Frontal cortex (tissue), 4 donors: ENCODE data around the gene TTC23L. TPM values are rescaled to one million over a fixed set of nuclear protein-coding genes. Genes with fewer than 3 reads are reported as not detected.
"Not testable (repeated sequence)": the region's sequence is repeated elsewhere in the genome, so short reads cannot be mapped to it uniquely, and the experiment has no call there.

ENCODE experiments used
- DNase-seq, 2 donors: peaks; one replicate each; pipeline ENCODE4 v3.0.0; 2012; ENCODE audit warnings: low spot score in 2 of 2
- FAIRE-seq: peaks from 2 replicates; lab custom pipeline; 2012; peaks lifted over from hg19 to GRCh38; lab: Jason Lieb, UNC
- total RNA-seq: library from RNA; depleted of rRNA; stranded (reverse); fragments of >200 nt; gene quantifications from one replicate; pipeline ENCODE4 v1.2.3, GENCODE V29; 2014
- donor health status: control.
- donor health status: control.
- donor health status: control.

The TTC23L gene
- total RNA-seq, 1 donor from 2014 or later = 5.7 TPM

- DNase-seq = peak; percentile 72 to 88
- FAIRE-seq = no peak
Observed at GRCh38 chr5:34915139-34915855, 76.3 kb downstream of the TTC23L start, which contains the start of the genes BRIX1 and RAD1. Gene BRIX1 (plus strand): TSS chr5:34915711. CDS start chr5:34915739, 28 bp downstream. Gene RAD1 (minus strand): TSS chr5:34915504. CDS start chr5:34914892, 612 bp downstream.

- FAIRE-seq (no peak), DNase-seq (no peak)
Observed at GRCh38 chr5:34915856-34916192, 76.9 kb downstream of the TTC23L start.

GRCh38 chr5:34916518-34916917 lies 77.6 kb downstream of the TTC23L start:
- FAIRE-seq (no peak), DNase-seq (no peak)

- no peak for FAIRE-seq
- DNase-seq = no peak
Observed at GRCh38 chr5:34918025-34918424, 79.1 kb downstream of the TTC23L start.

GRCh38 chr5:34919077-34919476 lies 80.1 kb downstream of the TTC23L start:
- DNase-seq (no peak), FAIRE-seq (no peak)

- not testable (repeated sequence) for FAIRE-seq, DNase-seq
Observed at GRCh38 chr5:34923256-34923655, 84.3 kb downstream of the TTC23L start.

- DNase-seq = no peak
- no peak for FAIRE-seq
Observed at GRCh38 chr5:34923694-34924461, 84.9 kb downstream of the TTC23L start.

GRCh38 chr5:34924462-34924765 lies 85.5 kb downstream of the TTC23L start:
- no peak for FAIRE-seq

GRCh38 chr5:34926318-34926888 lies 87.4 kb downstream of the TTC23L start:
- FAIRE-seq = no peak
- DNase-seq = no peak

More at GRCh38 chr5:34924462-34924765, 85.5 kb downstream of the TTC23L start:
- DNase-seq = no peak

- DNase-seq (no peak), FAIRE-seq (no peak)
Observed at GRCh38 chr5:34927785-34928184, 88.8 kb downstream of the TTC23L start.

GRCh38 chr5:34928267-34928666 lies 89.3 kb downstream of the TTC23L start:
- FAIRE-seq (no peak), DNase-seq (no peak)

- FAIRE-seq = peak; percentile 31
- DNase-seq = peak; percentile 97 to 98
Observed at GRCh38 chr5:34929134-34929719, 90.3 kb downstream of the TTC23L start, which contains the start of gene DNAJC21. Gene DNAJC21 (plus strand): TSS chr5:34929559. CDS start chr5:34929820, 261 bp downstream.

GRCh38 chr5:34929720-34930461 lies 90.9 kb downstream of the TTC23L start:
- DNase-seq (peak in 1 of 2 donors; percentile 71), FAIRE-seq (no peak)

- DNase-seq (no peak), FAIRE-seq (no peak)
Observed at GRCh38 chr5:34930462-34930844, 91.5 kb downstream of the TTC23L start.

- no peak for FAIRE-seq
- DNase-seq = no peak
Observed at GRCh38 chr5:34930870-34931269, 91.9 kb downstream of the TTC23L start.

GRCh38 chr5:34932947-34933346 lies 94.0 kb downstream of the TTC23L start:
- DNase-seq (no peak), FAIRE-seq (no peak)

GRCh38 chr5:34941936-34942335 lies 103.0 kb downstream of the TTC23L start:
- FAIRE-seq = no peak
- DNase-seq = no peak

- FAIRE-seq = no peak
- DNase-seq = no peak
Observed at GRCh38 chr5:34944044-34944443, 105.1 kb downstream of the TTC23L start.

- FAIRE-seq (no peak), DNase-seq (no peak)
Observed at GRCh38 chr5:34944460-34945047, 105.6 kb downstream of the TTC23L start.
